ENCODE results near the gene C1orf232. TPM values are rescaled to one million over a fixed set of nuclear protein-coding genes. Genes with fewer than 3 reads are reported as not detected.

Gene C1orf232
- total and polyA plus RNA-seq, 9 donors, result not detected

- WGBS, 3 donors, result 85 to 88% (median 85%) methylated on average over 3 of the region's 3 CpGs
- intact Hi-C loops (cut with DNase I), result no loop called here
- H3K4me1 ChIP-seq (ENCODE audit: insufficient read depth), result no peaks in the 10 kb centered on the region
- H3K27ac ChIP-seq, result no peak overlapping the region
- DNase-seq, result no peak
- no peak for TF ChIP-seq CTCF (IDR thresholded peaks at IDR 0.05)
- TF ChIP-seq POLR2A (IDR thresholded peaks at IDR 0.05), result no peak
- TF ChIP-seq EP300 (IDR thresholded peaks at IDR 0.05), result no peak
- H3K36me3 ChIP-seq, result no peaks in the 10 kb centered on the region
- no peak overlapping the region for H3K4me3 ChIP-seq
- no peaks in the 10 kb centered on the region for H3K9me3 ChIP-seq
- H3K27me3 ChIP-seq, result no peaks in the 10 kb centered on the region
These were observed 28.5 kb upstream of the C1orf232 start for GRCh38 chr1:26197301-26197700.

DNA sequence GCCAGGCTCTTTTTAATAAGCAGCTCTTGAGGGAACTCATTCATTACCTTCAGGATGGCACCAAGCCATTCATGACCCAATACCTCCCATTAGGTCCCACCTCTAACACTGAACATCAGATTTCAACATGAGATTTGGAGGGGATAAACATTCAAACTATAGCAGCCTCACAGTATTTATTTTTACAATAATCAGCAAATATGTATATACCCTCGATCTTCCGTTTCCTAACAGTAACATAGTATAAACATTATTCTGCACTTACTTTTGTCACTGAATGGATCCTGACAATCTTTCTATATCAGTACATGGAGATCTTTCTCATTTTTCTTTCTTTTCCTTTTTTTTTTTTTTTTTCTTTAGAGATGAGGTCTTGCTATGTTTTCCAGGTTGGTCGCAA lies 27.0 kb upstream of the C1orf232 start:
- intact Hi-C loops (cut with DNase I), result no loop called here
- Histone ChIP-seq H3K27ac (no peak overlapping the region), H3K36me3 (no peaks in the 10 kb centered on the region), H3K27me3 (no peaks in the 10 kb centered on the region), H3K4me1 (ENCODE audit: insufficient read depth) (no peaks in the 10 kb centered on the region), H3K9me3 (no peaks in the 10 kb centered on the region), H3K4me3 (no peak overlapping the region)
- no peak for DNase-seq
- 64 to 80% (median 75%) methylated on average over 3 of the region's 3 CpGs for WGBS, 3 donors
- TF ChIP-seq CTCF (IDR thresholded peaks at IDR 0.05) (no peak), EP300 (IDR thresholded peaks at IDR 0.05) (no peak), POLR2A (IDR thresholded peaks at IDR 0.05) (no peak)

DNA sequence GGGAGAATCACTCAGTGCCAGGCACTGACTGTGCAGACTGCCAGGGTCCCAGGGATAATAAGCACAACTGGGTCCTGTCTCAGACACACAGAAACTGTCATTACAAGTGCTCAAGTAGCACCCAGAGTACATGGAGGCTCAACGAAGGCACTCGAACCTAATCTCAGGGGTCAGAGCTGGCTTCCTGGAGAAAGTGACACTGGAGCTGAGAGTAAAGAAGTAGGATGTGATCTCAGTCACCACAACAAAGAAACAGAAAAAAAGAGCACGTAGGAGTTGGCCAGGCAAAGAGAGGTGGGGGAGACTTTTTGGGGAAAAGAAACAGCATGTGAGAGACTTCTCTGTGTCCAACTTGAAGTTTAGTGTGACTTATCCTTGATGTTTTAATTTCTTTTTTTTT lies 23.0 kb upstream of the C1orf232 start:
- no peak overlapping the region for H3K4me3 ChIP-seq
- WGBS, 3 donors, result 38 to 61% (median 50%) methylated on average over 3 of the region's 3 CpGs
- no peak overlapping the region for H3K27ac ChIP-seq
- H3K27me3 ChIP-seq, result no peaks in the 10 kb centered on the region
- intact Hi-C loops (cut with DNase I), result no loop called here
- TF ChIP-seq POLR2A (IDR thresholded peaks at IDR 0.05) (no peak), CTCF (IDR thresholded peaks at IDR 0.05) (no peak), EP300 (IDR thresholded peaks at IDR 0.05) (no peak)
- no peaks in the 10 kb centered on the region for H3K9me3 ChIP-seq
- no peak for DNase-seq
- H3K36me3 ChIP-seq, result no peaks in the 10 kb centered on the region
- no peaks in the 10 kb centered on the region for H3K4me1 ChIP-seq (ENCODE audit: insufficient read depth)

DNA sequence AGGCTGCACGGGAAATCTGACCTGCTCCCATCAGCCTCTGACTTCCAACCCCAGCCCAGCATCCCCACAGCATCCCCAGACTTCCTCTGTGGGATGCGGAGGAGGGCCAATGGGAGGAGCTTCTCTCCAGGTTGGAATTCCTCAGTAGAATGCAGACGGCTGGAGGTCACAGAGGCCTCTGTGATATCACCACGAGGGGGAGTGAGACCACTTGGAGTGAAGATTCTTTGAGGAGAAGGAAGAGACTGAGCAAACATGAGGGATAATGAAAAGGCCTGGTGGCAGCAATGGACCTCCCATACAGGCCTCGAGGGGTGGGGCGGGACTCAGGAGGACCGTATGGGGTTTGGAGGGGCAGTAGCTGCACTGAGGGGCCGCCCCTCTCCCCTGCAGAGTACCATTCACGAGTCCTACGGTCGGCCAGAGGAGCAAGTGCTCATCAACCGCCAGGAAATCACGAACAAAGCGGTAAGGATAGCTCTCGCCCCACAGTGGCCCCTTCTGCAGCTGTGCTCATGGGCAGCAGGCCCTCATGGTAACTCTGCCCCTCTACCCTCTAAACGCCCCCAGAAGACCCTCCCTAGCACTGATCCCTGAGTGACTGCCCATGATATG lies 21.7 kb upstream of the C1orf232 start, which contains the start of gene CATSPER4:
Gene CATSPER4, plus strand, starts transcription at position 230 of the 615 bp plus-strand sequence. Its CDS starts 26 bp downstream, at position 256.
- H3K4me3 ChIP-seq, result no peak within 1 kb of the TSS
- no peaks in the 10 kb centered on the region for H3K36me3 ChIP-seq
- H3K27me3 ChIP-seq, result no peaks in the 10 kb centered on the region
- DNase-seq, result no peak
- 49 to 54% (median 51%) methylated on average over 16 of the region's 16 CpGs for WGBS, 3 donors
- H3K27ac ChIP-seq, result no peak within 1 kb of the TSS
- intact Hi-C loops (cut with DNase I), result no loop called here
- no peak for TF ChIP-seq EP300 (IDR thresholded peaks at IDR 0.05)
- no peak for TF ChIP-seq POLR2A (IDR thresholded peaks at IDR 0.05)
- no peak for TF ChIP-seq CTCF (IDR thresholded peaks at IDR 0.05)
- H3K4me1 ChIP-seq (ENCODE audit: insufficient read depth), result no peaks in the 10 kb centered on the region
- H3K9me3 ChIP-seq, result no peaks in the 10 kb centered on the region

Data from ovary (tissue), 9 donors.